22Rv1 (cell line): ENCODE results near the gene ANKRD39.

Experiments
- CTCF ChIP-seq: fragments of 450-650 bp; IDR thresholded peaks from 2 replicates; pipeline ENCODE4 v1.5.1; 2017; ENCODE audit warnings: mild to moderate bottlenecking
- ZFX ChIP-seq: fragments of 450-650 bp; IDR thresholded peaks from 2 replicates; pipeline ENCODE4 v1.6.1; 2017; ENCODE audit warnings: antibody characterized with exemption, borderline replicate concordance

- TF ChIP-seq CTCF (no peak), ZFX (no peak)
Observed at GRCh38 chr2:96828874-96829273, 28.9 kb downstream of the ANKRD39 start.
